Left renal pelvis (tissue), 4 donors: ENCODE measurements around the gene PIGH. TPM values are rescaled to one million over a fixed set of nuclear protein-coding genes. Genes with fewer than 3 reads are reported as not detected.
"Not testable (repeated sequence)": the region's sequence is repeated elsewhere in the genome, so short reads cannot be mapped to it uniquely, and the experiment has no call there.

Experiments used
- DNase-seq, 4 donors: peaks; one replicate each; pipeline ENCODE4 v3.0.0-alpha.2; 2013; ENCODE audit warnings: low read depth in 4 of 4, low spot score in 3 of 4
- polyA plus RNA-seq, 4 donors: library from polyadenylated mRNA; unstranded; fragments of 120-200 nt; gene quantifications; one replicate each; pipeline ENCODE4 v1.2.1, GENCODE V29; 2013; ENCODE audit not compliant: insufficient read length in 4 of 4

Gene PIGH
- polyA plus RNA-seq, 4 donors, result 26.2 to 44.3 (median 38.7) TPM

DNA sequence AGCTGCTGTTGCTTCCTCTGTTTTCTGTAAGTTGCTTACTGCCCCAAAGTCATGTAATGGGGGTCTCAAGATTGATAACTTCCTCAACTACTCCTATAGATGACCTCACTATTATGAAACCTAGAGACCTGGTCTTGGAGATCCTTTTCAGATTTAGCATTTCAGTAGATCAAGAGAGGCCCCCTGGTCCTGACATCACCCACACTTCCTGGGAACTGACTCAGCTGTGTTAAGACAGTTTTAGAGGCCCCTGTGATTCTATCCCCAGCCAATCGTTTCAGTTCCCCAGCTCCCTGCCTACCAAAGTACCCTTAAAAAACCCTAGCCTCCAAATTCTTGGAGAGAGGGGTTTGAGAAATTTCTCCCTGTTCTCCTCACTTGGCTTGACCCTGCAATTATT is 10.4 kb upstream of the PIGH start:
- no peak for DNase-seq

DNA sequence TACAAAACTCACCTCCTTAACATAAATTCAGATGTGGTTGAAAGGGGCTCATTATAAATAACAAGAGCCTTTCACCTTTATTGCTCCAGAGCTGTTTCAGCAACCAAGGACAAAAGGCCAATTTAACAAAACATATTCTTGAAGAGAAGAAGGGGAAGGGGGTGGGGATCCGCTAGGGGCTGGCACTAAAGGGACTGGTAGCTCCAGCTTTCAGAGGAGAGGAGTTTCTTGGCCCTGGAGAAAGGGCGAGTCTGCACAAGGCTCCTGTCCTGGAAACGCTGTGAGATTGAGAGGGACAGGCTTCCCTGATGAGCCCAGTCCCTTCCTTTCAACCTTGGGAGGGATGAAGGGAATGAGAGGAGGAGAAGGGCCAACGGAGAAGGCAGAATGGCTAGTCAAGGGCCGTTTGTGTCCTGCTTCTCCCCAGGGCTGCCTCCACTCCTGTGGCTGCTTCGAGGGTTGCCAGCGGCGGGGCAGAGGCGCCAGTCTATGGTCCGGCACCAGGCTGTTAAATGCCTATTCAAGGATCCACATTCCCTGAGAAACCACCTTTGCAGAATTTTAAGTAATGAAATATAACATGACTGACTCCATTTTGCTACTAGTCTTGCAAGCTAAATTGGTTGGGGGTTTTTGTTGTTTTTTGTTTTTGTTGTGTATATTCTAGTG is 9.7 kb upstream of the PIGH start:
- no peak for DNase-seq

DNA sequence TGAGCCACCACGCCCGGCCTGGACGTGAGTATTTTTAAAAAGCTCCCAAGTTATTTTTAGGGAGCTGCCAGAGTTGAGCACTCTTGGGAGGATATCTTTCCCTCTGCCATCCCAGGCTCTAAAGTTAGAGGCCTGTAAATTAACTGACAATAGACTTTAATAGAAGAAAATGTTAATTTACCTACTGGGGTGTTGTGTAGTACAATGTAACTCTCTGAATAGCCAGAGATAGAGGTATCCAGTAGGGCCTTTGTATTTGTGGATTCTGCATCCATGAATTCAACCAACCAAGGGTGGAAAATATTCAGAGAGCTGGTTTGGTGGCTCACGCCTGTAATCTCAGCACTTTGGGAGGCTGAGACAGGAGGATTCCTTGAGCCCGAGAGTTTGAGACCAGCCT is 7.6 kb upstream of the PIGH start:
- DNase-seq, result no peak

DNA sequence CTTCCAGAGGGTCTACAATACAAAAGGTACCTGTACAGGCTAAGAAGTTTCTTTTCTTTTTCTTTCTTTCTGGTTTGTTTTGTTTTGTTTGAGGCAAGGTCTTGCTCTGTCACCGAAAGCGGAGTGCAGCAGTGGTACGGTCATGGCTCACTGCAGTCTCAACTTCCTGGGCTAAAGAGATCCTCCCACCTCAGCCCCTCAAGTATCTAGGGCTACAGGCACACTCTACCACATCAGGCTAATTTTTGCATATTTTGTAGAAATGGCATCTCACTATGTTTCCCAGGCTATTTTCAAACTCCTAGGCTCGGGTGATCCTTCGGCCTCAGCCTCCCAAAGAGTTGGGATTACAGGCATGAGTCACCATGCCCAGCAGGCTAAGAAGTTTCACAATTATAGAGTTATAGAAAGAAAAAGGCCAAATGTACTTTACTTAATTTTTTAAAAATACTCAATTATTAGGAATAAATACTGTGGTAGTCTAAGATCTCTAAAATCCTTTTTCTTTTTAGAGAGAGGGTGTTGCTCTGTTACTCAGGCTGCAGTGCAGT is 3.0 kb upstream of the PIGH start:
- DNase-seq, result no peak

DNA sequence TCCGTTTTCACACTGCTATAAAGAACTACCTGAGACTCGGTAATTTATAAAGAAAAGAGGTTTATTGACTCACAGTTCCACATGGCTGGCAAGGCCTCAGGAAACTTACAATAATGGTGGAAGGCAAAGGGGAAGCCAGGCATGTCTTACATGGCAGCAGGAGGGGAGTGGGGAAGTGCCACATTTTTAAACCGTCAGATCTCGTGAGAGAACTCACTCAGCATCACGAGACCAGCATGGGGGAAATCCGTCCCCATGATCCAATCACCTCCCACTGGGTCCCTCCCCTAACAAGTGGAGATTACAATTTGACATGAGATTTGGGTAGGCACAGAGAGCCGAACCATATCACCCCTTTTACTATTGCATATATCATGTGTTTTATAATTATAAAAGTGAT is 2.0 kb upstream of the PIGH start:
- no peak for DNase-seq

DNA sequence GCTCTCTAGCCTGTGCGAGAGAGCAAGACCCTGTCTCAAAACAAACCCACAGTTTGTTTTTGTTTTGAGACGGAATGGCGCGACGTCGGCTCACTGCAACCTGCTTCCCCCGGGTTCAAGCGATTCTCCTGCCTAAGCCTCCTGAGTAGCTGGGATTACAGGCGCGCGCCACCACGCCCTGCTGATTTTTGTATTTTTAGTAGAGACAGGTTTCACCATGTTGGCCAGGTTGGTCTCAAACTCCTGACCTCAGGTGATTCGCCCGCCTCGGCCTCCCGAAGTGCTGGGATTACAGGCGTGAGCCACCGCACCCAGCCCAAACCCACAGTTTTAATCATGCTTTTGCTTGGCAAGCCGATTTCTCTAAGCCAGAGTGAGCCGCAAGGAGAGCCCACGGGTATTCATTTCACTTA is 500 bp upstream of the PIGH start:
- not testable (repeated sequence) for DNase-seq

DNA sequence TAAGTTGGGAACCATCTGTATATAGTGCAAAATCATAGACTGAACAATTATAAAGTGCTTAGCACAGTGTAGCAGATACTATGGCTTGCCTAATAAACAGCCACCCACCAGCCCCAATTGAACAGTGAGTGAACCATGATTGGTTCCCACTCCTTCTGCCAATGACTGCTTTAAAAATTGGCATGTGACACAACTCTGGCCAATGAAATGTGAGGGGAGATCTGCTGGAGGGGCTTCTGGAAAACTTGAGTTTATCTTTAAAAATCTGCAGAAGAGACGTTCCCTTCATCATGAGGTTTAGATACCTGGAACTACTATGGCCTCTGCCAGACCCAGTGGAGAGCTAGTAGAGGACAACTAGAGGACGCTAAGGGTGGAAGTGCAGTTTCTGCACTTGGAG is 4.7 kb downstream of the PIGH start:
- no peak for DNase-seq

DNA sequence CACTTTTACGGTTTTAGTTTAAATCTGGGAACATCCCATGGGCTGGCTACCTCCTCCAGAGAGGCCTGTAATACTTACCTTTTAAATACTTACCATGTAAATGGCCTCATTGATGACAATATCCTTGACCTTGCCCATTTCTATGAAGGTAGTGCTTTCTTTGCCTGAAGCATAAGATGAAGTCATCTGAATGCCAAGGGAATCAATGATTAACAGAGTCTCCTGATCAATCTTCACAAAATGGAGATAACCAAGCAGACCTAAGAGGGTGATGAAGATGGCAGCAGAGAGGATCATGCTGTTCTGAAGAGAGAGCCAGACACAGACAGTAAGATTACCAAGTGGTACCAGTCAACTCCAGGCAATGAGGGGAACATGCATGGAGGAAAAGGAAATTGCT is 6.4 kb downstream of the PIGH start:
- not testable (repeated sequence) for DNase-seq

DNA sequence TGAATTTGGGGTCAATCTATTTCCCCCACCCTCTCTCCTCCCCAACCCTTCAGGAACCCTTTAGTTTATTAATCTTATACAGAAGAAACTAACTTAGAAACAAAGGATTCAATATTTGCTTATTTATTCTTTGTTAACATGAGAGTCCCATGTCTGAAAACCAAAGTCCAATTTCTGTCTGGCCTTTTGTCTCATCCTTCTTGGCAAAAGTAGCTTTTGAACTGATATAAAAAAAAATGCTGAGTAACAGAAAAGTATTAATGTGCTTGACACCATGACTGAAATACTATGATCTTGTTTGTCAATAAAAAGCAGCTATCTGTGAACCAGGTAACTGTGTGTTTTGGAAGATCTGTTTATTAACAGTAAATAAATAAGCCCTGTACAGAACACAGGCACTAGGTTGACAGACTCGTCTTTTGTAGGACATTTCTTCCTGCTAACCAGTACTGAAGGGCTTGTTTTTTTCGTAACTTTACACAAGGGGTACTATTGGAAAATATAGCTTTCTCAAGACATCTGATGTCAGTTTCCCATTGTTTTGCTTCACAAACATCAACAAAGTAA is 10.8 kb downstream of the PIGH start:
- DNase-seq, result no peak

DNA sequence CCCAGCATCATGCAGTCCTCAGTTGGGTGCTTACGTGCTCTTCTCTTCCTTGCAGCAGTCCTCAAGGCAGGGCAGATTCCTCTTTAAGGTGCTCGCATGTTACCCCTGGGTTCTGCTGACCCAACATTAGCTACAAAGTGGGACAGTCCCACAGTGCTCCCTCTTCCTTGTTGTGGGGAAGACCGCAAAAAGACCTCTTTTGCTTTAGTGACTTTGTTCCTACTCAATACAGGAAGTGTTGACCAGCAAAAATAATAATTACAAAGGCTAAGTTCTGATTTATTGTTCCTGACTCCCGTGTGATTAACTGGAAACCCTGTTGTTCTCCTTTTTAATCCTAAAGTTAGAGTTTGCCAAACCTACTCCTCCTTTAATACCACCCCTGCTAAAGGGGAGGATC is 13.7 kb downstream of the PIGH start:
- DNase-seq, result no peak

DNA sequence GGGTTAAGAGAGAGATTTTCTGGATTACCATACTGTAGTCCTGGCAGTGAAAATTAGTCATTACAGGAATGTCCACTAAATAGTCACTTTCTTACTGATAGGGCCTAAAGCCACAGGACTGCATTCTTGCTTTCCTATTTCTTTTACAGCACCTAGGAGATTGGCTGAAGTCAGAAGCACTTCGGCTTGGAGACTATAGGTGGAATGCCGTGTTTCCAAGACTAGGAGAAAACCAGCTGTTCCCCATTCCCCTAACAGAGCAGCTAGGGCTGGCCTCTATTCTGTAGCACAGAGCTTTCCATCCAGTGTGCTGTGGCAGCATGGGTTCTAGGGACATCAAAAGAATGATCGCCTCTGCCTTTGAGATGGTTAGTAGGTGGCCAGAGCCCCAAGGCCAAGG is 15.1 kb downstream of the PIGH start:
- DNase-seq, result no peak

DNA sequence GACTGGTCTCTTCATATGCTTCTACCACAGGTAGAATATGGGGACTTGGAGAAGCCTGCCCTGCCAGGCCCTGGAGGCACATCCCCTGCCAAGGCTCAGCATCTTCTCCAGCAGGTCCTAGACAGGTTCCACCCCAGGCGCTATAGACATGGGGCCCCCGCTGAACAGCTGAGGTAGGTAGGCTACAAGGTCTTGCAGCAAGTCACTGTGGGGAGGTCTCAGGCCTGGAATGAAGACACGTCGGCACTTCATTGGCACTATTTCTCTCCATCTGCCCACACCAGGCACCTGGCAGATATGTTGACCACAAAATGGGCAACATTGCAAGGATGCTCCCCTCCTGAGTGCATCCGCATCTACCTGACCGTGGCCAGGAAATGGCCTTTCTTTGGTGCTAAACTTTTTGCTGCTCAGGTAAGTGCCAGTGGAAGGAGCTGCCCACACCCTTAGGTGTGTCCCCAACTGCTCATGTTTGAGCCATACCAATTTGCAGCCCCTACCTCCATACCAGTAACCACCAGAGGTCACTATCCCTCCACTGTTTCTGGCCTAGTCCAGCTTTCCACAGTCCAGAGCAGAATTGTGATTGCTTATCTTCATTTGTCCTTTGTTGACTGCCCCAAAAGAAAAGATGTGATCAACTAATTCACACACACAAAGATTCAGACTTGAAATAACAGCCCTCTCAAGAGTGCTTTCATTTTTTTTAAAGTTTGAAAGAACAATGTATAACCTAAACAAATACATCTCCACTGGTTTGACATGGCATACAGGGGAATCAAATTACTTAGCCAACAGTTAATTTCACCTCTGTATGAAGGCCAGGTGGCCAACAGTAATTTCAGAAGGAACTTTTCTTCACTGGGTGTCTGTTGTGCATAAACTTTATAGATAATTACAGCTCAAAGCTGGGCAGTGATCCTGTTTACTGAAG is 16.1 kb downstream of the PIGH start:
- DNase-seq, result no peak

DNA sequence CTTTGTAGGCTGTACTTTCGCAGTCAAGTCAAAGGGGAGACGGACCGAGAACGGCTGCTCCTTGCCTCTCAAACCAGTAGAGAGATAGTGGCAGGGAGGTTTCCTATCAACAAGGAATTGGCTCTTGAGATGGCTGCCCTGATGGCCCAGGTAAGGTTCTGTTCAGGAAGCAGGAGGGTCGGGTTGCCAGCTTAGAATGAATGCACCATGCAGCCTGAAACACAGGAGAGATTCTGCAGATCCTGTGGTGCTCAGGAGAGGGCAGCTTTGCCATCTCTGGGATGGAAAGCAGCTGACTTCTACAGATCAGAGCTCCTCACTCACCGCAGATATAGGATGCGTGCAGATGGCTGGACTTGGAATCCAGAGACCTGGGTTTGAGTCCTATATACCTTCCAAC is 18.0 kb downstream of the PIGH start:
- DNase-seq, result no peak

DNA sequence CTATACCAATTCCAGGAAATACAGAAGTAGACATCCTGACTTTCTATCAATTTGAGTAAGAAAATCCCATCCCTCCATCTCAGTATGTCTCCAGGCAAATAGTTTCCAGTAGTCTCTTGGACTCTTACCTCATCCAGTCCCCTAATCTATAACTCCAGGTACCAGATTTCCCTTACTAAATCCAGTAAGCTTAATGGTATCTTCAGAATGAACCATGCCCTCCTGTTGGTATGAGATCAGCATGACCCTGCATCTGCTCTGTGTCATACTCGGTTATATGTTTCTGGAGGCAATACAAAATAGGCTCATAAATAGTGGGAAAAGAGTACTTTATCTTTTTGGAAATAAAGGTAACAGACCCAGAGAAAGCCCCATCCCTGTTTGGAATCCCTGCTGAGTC is 18.4 kb downstream of the PIGH start:
- no peak for DNase-seq

DNA sequence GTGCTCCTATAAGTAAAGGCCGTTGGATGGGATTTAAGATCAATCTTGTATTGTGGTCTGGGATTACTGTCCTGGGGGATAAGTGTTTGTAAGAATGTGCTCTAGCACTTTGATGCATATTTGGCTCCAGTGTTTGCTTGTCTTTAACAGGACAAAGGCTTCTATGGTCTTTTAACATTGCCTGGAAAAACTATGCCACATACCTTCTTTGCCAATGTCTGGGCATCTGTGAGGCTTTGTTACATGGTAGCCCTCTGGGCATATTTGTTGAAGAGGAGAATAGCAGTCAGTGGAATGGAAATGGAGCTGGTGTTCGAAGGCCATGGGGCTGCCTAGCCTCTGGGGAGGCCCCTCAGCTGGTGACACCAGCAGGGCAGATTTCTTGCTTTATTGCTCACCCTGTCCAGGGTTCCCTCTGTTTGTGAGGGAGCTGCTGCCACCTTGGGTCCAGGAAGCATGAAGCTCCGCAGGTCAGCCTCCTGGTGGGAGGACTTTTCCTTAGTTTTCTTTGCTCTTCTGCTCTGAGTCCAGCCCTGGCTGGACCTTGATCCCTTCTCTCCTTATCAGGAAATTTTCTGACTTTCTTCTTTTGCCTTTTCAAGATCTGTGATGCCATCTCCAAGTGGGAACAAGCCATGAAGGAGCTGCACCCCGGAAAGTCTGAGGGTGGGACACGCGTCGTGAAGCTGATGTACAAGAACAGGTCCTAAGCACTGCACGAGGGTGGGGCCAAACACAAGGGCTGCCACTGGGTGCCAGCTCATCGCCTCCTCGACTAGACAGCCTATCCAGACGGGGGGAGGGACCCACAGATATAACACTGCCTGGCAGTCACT is 19.5 kb downstream of the PIGH start:
- DNase-seq, result no peak

DNA sequence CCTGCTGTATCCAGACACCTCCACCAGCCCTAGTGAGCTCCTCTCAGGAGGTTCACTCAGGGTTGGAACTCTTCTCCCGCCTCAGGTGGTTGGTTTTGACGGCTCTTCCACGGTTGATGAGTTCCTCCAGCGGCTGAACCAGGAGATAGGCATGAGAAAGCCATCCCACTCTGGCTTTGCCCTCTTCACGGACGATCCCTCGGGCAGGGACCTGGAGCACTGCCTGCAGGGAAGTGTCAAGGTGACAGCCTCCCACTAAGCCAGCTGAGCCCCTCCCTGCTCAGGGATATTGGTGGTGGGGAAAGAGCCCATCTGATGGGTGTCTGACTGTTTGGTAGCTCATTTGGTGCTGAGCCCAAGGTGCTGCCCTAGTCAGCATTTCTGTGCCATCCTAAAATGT is 20.4 kb downstream of the PIGH start:
- no peak for DNase-seq

DNA sequence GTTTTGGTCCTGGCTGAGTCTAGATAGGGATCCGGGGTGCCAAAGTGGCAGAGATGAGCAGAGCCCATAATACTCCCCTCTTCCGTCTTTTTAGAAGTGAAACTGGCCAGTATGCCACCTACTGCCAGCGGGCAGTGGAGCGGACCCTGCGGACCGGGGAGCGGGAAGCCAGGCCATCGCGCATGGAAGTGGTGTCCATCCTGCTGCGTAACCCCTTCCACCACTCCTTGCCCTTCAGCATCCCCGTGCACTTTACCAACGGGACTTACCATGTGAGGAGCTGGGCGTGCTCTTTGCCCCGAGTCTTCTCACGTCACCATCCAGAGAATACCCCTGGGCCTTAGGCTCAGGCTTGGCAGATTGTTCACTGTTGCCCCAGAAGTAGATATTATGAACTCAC is 21.0 kb downstream of the PIGH start:
- DNase-seq, result no peak

DNA sequence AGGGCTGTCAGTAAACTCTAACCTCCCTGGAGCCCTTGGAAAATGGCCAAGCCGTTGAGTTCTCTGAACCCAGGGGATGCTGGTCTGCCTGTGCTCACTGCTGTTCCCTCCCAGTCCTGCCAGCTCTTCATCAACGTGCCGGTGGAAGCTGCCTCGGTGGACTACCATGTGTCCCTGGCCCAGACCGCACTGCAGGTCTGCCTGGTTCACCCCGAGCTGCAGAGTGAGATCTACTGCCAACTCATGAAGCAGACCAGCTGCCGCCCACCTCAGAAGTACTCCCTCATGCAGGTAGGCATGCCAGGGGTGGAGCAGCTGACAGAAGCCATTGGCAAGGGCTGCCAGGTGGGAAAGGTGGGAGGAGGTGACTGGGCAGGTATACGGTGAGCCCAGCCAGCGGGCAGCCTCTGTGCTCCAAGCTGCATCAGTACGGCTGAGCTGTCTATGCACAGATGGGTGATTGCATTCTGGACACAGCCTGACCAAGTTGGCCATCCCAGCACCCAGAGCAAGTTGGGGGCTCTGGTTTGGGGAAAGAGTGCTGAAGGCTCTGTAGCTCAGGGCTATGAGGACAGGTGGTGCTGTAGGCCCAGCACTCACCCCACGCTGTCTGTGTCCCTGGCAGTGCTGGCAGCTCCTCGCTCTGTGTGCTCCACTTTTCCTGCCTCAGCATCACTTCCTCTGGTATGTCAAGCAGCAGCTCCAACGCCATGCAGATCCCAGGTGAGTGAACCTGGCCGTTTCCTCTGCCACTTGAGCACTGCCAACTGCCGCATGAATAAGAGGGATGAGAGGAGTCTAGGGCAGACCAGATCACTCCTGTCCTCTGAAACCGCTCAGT is 21.9 kb downstream of the PIGH start:
- DNase-seq, result no peak

DNA sequence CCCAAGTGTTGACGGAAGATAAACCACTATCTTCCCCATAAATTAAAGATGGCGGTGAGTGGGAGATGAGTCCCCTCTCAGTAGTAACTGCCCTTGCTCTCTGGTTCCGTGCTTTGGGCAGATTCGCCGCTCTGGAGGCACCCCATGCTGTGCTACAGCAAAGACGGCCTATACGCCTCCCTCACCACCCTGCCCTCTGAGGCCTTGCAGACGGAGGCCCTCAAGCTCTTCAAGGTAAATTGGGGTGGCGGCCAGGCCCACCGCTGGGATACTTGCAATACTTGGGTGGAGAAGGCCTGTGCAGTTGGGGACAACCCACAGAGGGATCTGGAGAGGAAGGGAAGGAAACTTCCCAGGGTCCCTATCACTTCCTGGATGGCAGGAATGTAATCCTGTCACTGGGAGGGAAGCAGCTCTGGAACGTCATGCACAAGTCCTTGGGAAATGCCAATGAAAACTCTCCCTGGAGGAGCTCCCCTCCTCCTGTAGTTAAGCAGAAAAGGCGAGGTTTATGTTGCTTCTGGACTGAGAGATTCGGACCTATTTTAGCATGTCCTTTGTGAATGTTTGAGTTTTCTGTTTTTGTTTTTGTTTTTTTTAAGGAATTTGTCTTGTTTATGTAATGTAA is 22.8 kb downstream of the PIGH start:
- no peak for DNase-seq
